GM12872 (cell line): ENCODE results near the gene NCR2.

Experiments
- TF ChIP-seq, protein P1 (sequence below): IDR thresholded peaks from 3 replicates; pipeline ENCODE4 v1.5.1; 2011; ENCODE audit warnings: low read depth, mild to moderate bottlenecking, low read length, moderate library complexity; ENCODE audit not compliant: insufficient read depth

Gene NCR2

DNA sequence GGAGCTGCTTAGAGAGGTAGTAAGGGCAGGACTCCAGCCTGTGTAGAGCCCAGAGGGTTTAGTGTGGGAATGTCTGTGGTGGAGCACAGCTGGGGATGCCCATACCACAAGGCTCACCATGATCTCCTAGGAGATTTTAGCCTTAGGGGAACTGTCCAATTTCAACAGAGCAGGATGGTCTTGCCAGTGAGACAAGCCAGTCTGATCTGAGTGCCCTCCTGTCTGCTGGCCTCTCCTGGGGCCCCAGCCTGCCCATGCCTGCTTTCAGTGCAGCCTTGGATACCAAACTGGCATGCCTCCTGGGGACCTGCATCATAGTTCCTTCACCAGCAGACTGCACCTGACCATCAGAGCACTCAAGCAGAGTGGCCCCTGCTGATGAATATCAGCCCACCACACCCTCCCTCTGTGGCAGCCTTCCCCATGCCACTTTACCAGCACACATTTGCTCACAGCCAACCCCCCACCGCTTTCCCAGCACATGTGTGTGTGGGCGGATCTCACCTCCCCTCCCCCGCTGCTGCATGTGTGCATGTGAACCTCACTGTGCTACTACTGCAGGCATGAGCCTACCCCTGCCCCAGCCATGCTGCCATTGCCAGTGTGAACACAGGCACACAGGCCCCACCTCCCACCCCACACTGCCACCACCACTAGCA, 41.1 kb upstream of the NCR2 start:
- TF ChIP-seq, protein P1, sequence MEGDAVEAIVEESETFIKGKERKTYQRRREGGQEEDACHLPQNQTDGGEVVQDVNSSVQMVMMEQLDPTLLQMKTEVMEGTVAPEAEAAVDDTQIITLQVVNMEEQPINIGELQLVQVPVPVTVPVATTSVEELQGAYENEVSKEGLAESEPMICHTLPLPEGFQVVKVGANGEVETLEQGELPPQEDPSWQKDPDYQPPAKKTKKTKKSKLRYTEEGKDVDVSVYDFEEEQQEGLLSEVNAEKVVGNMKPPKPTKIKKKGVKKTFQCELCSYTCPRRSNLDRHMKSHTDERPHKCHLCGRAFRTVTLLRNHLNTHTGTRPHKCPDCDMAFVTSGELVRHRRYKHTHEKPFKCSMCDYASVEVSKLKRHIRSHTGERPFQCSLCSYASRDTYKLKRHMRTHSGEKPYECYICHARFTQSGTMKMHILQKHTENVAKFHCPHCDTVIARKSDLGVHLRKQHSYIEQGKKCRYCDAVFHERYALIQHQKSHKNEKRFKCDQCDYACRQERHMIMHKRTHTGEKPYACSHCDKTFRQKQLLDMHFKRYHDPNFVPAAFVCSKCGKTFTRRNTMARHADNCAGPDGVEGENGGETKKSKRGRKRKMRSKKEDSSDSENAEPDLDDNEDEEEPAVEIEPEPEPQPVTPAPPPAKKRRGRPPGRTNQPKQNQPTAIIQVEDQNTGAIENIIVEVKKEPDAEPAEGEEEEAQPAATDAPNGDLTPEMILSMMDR = no peak

DNA sequence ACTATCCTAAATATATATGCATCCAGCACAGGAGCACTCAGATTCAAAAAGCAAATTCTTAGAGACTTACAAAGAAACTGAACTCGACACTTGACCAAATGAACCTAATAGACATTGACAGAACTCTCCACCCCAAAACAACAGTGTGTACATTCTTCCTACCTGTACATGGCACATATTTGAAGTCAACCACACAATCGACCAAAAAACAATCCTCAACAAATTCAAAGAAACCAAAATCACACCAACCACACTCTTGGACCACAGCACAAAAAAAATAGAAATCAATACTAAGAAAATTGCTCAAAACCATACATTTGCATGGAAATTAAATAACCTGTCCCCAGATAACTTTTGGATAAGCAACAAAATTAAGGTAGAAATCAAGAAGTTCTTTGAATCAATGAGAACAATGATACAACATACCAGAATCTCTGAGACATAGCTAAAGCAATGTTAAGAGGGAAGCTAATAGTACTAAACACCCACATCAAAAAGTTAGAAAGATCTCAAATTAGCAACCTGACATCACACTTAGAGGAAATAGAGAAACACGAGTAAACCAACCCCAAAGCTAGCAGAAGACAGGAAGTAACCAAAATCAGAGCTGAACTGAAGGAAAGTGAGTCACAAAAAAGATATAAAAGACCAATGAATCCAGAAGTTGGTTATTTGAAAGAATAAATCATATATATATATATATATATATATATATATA, 36.5 kb upstream of the NCR2 start:
- TF ChIP-seq, protein P1 = no peak

DNA sequence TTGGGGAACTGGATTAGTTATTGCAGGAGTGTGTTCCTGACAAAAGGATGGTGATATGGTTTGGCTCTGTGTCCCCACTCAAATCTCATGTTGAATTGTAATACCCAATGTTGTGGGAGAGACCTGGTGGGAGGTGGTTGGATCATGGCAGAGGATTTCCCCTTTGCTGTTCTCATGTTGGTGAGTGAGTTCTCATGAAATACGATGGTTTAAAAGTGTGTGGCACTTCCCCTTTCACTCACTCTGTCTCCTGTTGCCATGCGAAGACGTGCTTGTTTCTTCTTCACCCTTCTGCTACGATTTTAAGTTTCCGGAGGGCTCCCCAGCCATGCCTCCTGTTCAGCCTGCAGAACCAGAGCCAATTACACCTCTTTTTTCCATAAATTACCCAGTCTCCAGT, 32.8 kb upstream of the NCR2 start:
- TF ChIP-seq, protein P1 = no peak

DNA sequence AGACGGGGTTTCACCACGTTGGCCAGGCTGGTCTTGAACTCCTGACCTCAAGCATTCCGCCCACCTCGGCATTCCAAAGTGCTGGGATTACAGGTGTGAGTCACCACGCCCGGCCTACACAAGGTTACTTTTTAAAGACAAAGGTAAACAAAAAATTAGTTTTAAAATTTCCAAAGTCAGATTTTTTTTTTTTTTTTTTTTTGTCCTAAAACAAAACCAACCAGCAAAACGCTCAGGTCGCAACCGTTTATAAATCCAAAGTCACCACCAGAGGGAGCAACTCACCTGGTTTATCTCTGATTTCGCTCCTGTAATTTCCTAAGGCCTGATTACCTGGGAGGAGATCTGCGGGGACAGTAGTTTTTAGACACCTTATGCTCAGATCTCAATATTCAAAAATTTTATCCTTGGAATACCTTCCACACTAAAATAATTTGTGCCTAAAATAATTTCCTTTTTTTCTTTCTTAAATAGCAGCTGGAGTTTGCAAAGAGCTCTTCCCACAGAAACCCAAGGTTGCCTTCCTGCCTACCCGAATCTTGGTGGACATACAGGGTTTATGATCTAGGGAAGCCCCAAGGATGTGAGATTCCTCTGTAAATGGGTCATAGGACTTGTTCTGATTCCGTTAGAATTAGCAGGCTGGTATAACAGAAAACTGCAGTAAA, 29.1 kb upstream of the NCR2 start:
- TF ChIP-seq, protein P1 = peak; percentile 59

DNA sequence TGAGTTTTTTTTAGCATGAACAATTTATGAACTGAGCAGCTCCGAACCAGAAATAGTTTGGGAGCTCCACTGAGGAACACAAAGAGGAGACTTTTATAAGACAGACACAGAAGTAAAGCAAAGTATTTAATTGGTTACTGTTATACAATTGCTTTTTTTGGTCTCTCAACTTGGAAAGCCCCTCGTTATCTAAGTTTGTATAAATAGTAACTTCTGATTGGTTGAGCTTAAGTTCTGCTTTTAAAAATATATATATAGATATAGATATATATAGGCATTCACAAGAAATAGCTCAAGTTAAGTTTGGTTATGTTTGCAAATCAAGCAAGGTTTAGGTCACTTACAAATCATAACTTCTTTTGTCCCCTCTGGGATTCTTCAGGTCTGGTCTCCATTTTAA, 20.2 kb upstream of the NCR2 start:
- TF ChIP-seq, protein P1 = no peak

DNA sequence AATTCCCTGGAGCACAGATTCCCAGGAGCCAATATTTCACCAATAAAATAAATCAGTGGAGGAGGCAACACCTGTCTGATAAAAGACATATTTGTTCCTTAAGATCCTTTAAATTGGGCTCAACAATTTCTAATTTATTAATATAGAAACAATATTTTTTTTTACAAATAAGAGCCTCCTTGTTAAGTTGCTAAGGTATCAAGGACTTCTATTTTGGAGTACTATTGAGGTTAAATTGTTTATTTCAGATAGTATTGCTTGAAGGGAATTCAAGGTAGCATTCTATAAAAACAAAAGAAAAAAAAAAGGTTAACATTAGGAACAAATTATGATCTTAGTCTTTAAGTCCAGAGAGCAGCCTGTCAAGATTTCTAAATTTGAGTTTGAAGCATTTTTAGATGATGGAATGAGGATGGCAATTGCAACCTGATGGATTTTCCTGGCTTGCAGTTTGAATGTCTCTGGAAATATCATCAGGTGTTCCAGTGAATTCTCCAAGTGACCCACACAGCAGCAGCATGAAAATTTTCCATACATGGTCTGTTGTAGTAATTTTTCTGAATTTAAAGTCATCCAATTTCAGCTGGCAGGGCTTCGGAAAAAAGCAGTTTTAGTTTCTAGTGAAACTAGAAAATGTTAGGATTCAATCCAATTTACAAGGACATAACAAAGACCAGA, 19.3 kb upstream of the NCR2 start:
- TF ChIP-seq, protein P1 = no peak

DNA sequence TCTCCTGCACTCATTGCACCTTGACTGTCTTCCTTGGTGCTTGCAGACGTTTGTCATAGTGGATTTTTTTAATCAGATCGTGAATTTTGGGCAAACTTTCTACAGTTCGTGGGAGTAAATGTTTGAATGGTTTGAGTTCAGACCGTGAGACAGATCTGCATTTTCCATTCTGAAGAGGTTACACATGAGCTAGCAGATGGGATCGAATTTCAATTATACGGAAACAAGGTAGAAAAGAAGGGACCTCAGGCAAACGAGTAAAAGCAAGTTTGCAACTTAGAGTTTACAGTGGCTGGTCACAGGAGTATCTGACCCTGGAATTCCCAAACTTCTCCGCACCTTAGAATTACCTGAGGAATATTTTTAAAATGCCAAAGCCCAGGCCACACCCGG, 17.2 kb upstream of the NCR2 start:
- TF ChIP-seq, protein P1 = no peak
